ENCODE results near the gene APOBEC3H.

The APOBEC3H gene

DNA sequence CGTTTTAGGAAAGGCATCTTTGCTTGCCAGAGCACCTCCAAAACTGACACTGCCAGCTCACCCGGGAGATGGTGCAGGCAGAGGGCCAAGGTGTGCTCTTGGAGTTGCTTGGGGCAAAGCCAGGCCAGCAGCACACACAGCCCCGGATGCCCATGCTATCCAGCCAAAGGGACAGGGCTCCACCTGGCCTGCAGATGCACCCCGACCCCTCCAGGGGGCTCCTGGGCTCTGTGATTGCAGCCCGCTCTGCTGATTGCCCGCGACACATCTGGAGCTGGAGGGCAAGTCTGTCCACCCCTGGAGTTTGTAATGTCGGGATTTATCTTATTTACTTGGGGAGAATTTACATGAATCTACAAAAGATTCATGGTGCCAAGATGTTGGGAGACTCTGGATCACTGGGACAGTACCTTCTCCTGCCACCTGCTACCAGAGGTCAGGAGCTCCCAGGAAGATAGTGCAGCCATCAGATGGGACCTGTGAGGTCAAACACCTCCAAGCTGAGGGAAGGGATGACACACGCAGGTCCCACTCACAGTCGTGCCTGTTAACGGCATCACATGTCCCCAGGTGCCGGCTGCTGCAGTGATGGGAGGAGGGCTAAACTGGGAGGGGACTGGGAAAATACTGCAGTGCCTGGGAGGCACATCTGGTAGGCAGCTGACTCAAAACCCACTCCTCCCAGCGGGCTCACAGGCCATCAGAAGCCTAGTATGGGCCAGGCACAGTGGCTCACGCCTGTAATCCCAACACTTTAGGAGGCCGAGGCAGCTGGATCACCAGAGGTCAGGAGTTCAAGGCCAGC lies 38.2 kb downstream of the APOBEC3H start:
- no peaks in the 10 kb centered on the region for H3K79me2 ChIP-seq (ENCODE audit: insufficient read depth, low read length)
- TF ChIP-seq CTCF (IDR thresholded peaks at IDR 0.05; ENCODE audit: insufficient read depth, low read length, poor library complexity, severe bottlenecking) (peak; percentile 41), EZH2phosphoT487 (conservative IDR thresholded peaks at IDR 0.05; ENCODE audit: low read length) (no peak)
- H3K4me3 ChIP-seq (ENCODE audit: insufficient read depth, low read length, poor library complexity, severe bottlenecking), result no peak overlapping the region
- no peaks in the 10 kb centered on the region for H3K36me3 ChIP-seq (ENCODE audit: low read length)
- no peak overlapping the region for H2AFZ ChIP-seq (ENCODE audit: low read depth, low read length, severe bottlenecking)
- no peaks in the 10 kb centered on the region for H3F3A ChIP-seq (ENCODE audit: insufficient read depth)
- H4K20me1 ChIP-seq (ENCODE audit: low read depth, low read length), result no peaks in the 10 kb centered on the region
- no peaks in the 10 kb centered on the region for H3K27me3 ChIP-seq (ENCODE audit: low read length)
- no peak overlapping the region for H3K4me2 ChIP-seq (ENCODE audit: low read depth, low read length, poor library complexity, severe bottlenecking)
- H3K9me2 ChIP-seq (replicated peaks; ENCODE audit: insufficient read depth, low read length), result no peaks in the 10 kb centered on the region
- H3K27ac ChIP-seq (ENCODE audit: low read depth, low read length), result no peak overlapping the region
- H3K9ac ChIP-seq (ENCODE audit: low read length), result no peak overlapping the region
- H3K9me3 ChIP-seq (ENCODE audit: insufficient read depth, low read length), result no peaks in the 10 kb centered on the region

DNA sequence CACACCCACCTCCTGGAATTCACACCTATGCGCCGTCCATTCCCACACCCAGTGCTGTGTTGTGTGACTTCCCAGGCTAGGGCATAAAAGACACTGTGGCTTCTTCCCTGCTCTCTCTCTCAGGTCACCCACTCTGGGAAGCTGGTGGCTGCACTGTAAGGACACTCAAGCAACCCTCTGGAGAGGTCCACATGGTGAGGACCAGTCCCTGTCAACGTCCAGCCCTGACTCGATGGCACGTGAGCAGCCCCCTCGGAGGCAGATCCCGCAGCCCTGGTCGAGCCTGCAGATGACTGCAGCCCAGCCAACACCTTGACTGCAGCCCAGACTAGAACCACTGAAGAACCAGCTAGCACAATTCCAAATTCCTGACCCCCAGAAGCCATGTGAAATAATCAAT lies 39.3 kb downstream of the APOBEC3H start:
- Histone ChIP-seq H3K4me3 (ENCODE audit: insufficient read depth, low read length, poor library complexity, severe bottlenecking) (no peak overlapping the region), H3K27me3 (ENCODE audit: low read length) (no peaks in the 10 kb centered on the region), H3K9me2 (replicated peaks; ENCODE audit: insufficient read depth, low read length) (no peaks in the 10 kb centered on the region), H3K9ac (ENCODE audit: low read length) (no peak overlapping the region), H4K20me1 (ENCODE audit: low read depth, low read length) (no peaks in the 10 kb centered on the region), H3F3A (ENCODE audit: insufficient read depth) (no peaks in the 10 kb centered on the region), H3K36me3 (ENCODE audit: low read length) (no peaks in the 10 kb centered on the region), H3K4me2 (ENCODE audit: low read depth, low read length, poor library complexity, severe bottlenecking) (no peak overlapping the region), H2AFZ (ENCODE audit: low read depth, low read length, severe bottlenecking) (no peak overlapping the region), H3K9me3 (ENCODE audit: insufficient read depth, low read length) (no peaks in the 10 kb centered on the region), H3K79me2 (ENCODE audit: insufficient read depth, low read length) (no peaks in the 10 kb centered on the region), H3K27ac (ENCODE audit: low read depth, low read length) (no peak overlapping the region)
- TF ChIP-seq CTCF (IDR thresholded peaks at IDR 0.05; ENCODE audit: insufficient read depth, low read length, poor library complexity, severe bottlenecking) (no peak), EZH2phosphoT487 (conservative IDR thresholded peaks at IDR 0.05; ENCODE audit: low read length) (no peak)

DNA sequence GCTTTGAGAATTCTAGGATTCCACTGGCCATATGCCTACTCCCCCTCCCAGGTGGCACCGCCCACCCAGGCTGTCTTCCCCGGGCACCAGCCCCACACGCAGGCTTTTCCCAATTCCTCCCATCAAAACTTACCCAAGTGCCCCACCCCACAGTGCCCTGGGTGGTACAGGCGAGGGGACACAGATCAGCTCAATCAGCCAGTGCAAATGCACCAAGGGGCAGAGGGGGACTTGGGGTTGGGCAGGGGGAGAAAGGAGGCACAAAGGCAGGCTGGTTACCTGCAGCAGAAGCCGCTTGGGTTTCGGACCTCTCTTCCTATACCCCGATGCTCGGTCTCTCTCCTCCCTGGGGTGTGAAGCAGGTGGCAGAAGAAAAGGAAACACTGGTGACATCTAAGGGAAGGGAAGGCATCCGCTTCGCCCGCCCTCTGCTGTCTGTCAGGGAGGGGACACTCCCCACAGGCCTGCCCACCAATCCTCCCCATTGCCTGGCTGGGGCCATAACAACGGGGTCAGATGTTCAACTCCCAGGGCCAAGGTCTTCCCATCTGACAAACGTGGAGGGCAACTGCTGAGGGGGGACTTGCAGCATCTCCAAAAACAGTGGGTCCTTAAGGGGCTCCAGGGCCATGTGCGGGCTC lies 41.4 kb downstream of the APOBEC3H start:
- no peaks in the 10 kb centered on the region for H4K20me1 ChIP-seq (ENCODE audit: low read depth, low read length)
- TF ChIP-seq EZH2phosphoT487 (conservative IDR thresholded peaks at IDR 0.05; ENCODE audit: low read length), result no peak
- TF ChIP-seq CTCF (IDR thresholded peaks at IDR 0.05; ENCODE audit: insufficient read depth, low read length, poor library complexity, severe bottlenecking), result no peak
- H3K79me2 ChIP-seq (ENCODE audit: insufficient read depth, low read length), result no peaks in the 10 kb centered on the region
- no peak overlapping the region for H3K4me3 ChIP-seq (ENCODE audit: insufficient read depth, low read length, poor library complexity, severe bottlenecking)
- no peaks in the 10 kb centered on the region for H3K9me2 ChIP-seq (replicated peaks; ENCODE audit: insufficient read depth, low read length)
- no peak overlapping the region for H3K9ac ChIP-seq (ENCODE audit: low read length)
- H3F3A ChIP-seq (ENCODE audit: insufficient read depth), result no peaks in the 10 kb centered on the region
- no peak overlapping the region for H3K4me2 ChIP-seq (ENCODE audit: low read depth, low read length, poor library complexity, severe bottlenecking)
- H3K27me3 ChIP-seq (ENCODE audit: low read length), result no peaks in the 10 kb centered on the region
- no peaks in the 10 kb centered on the region for H3K36me3 ChIP-seq (ENCODE audit: low read length)
- H3K27ac ChIP-seq (ENCODE audit: low read depth, low read length), result no peak overlapping the region
- no peaks in the 10 kb centered on the region for H3K9me3 ChIP-seq (ENCODE audit: insufficient read depth, low read length)
- H2AFZ ChIP-seq (ENCODE audit: low read depth, low read length, severe bottlenecking), result no peak overlapping the region

Data from SU-DHL-6 (cell line).